ENCODE results near the gene TYK2.
"Not testable (repeated sequence)": the region's sequence is repeated elsewhere in the genome, so short reads cannot be mapped to it uniquely, and the experiment has no call there.

The TYK2 gene

DNA sequence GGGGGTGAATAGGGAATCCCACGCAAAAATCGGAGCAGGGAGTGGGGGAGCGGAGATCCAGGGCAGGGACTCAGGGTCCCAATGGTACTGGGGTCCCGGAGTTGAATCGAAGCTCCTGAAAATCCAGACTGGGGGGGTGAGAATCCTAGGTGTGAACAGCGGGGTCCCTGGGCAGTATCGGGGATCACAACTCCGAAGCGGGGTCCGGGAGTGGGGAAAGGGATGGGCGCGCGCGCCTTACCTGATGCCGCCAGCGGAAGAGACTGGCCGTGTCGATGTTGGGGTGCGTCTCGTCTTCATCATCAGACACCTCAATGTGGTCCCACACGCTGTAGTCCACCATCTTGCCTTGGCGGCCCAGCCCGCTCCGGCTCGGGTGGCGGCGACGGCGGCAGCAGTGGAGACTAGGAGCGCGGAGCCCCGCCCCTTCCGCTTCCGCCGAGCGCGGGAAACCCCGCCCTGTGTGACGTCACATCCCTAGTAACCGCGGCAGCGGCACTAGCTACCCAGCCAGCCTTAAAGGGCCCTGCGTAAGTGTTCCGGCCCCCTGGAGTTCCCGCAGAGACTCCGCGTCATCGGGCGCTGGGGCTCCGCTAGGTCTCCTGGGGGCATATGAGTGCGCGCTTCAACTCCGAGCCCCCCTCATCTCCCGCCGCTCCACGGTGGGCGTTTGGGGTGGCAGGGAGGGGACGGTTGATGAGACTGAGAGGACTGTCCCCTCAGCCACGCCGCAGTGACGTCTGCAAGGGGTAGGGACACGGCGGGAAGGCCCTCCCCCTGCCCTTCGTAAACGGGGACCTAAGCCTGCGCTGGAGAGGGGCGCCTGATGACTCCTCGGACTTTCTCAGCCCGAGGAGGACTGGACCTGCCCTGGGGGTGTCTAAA is 23.0 kb upstream of the TYK2 start, which contains the start of gene CDC37:
Gene CDC37, minus strand, starts transcription at position 406 of the 885 bp plus-strand sequence. Its CDS starts 63 bp downstream, at position 343.
- peak; percentile 95 for DNase-seq
- Histone ChIP-seq H3K9me3 (ENCODE audit: severe bottlenecking) (no peaks in the 10 kb centered on the region), H3K27ac (peak within 1 kb of the TSS; percentile 69), H3K27me3 (ENCODE audit: insufficient read depth, low read depth, severe bottlenecking) (no peaks in the 10 kb centered on the region), H3K4me3 (ENCODE audit: low read depth, low read length) (peak within 1 kb of the TSS; percentile 82), H3K36me3 (peaks cover 22% of the 10 kb centered on the region)
- TF ChIP-seq, protein P1, sequence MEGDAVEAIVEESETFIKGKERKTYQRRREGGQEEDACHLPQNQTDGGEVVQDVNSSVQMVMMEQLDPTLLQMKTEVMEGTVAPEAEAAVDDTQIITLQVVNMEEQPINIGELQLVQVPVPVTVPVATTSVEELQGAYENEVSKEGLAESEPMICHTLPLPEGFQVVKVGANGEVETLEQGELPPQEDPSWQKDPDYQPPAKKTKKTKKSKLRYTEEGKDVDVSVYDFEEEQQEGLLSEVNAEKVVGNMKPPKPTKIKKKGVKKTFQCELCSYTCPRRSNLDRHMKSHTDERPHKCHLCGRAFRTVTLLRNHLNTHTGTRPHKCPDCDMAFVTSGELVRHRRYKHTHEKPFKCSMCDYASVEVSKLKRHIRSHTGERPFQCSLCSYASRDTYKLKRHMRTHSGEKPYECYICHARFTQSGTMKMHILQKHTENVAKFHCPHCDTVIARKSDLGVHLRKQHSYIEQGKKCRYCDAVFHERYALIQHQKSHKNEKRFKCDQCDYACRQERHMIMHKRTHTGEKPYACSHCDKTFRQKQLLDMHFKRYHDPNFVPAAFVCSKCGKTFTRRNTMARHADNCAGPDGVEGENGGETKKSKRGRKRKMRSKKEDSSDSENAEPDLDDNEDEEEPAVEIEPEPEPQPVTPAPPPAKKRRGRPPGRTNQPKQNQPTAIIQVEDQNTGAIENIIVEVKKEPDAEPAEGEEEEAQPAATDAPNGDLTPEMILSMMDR (IDR thresholded peaks at IDR 0.05; ENCODE audit: low read depth, low read length), result no peak

DNA sequence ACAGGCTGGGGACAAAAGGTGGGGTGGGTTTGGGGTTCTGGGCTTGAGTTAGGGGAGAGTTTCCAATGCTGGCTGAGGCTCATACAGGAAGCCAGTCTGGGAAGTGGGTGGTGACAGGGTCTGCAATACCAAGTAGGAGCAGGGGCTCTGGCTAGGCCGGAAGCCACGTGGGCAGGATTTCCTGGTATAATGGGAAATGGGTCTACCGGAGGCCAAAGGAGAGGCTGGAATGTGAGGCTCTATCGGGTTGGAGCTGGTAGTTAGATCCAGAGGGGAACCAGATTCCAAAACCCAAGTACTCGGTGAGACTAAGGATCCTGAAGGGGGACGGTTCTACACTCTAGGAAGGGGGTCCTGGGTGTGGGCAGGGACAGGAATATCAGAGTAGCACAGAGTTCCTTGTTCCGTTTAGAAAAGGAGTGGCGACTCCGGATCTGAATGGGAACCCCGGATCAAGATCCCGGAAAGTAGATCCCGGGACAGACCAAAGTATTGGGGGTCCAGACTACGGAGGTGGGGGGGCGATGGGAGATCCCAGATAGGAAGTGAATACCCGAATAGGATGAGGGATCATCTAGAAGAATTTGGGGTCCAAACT is 22.2 kb upstream of the TYK2 start:
- Histone ChIP-seq H3K9me3 (ENCODE audit: severe bottlenecking) (no peaks in the 10 kb centered on the region), H3K4me3 (ENCODE audit: low read depth, low read length) (peak overlapping the region; percentile 82), H3K36me3 (peaks cover 28% of the 10 kb centered on the region), H3K27me3 (ENCODE audit: insufficient read depth, low read depth, severe bottlenecking) (no peaks in the 10 kb centered on the region), H3K27ac (peak overlapping the region; percentile 57)
- no peak for DNase-seq
- TF ChIP-seq, protein P1 (IDR thresholded peaks at IDR 0.05; ENCODE audit: low read depth, low read length), result no peak

DNA sequence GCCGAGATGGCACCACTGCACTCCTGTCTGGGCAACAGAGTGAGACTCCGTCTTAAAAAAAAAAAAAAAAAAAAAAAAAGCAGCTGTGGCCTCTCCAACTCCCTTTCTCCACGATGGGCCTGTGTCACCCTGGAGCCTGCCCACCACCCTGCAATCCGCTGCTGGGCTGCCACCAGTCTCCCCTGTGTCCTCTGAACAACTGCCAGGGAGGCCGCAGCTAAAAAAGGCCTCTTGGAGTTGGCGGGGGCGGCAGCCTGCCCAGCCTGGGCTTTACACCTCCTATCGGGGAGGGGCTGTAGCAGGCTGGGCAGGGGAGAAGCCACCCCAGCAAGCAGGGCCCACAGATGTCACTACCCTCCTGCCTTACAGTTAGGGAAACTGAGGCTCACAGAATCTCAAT is 19.5 kb upstream of the TYK2 start:
- TF ChIP-seq, protein P1 (IDR thresholded peaks at IDR 0.05; ENCODE audit: low read depth, low read length), result no peak
- Histone ChIP-seq H3K36me3 (peaks cover 34% of the 10 kb centered on the region), H3K27ac (no peak overlapping the region), H3K4me3 (ENCODE audit: low read depth, low read length) (no peak overlapping the region), H3K9me3 (ENCODE audit: severe bottlenecking) (no peaks in the 10 kb centered on the region), H3K27me3 (ENCODE audit: insufficient read depth, low read depth, severe bottlenecking) (no peaks in the 10 kb centered on the region)
- no peak for DNase-seq

DNA sequence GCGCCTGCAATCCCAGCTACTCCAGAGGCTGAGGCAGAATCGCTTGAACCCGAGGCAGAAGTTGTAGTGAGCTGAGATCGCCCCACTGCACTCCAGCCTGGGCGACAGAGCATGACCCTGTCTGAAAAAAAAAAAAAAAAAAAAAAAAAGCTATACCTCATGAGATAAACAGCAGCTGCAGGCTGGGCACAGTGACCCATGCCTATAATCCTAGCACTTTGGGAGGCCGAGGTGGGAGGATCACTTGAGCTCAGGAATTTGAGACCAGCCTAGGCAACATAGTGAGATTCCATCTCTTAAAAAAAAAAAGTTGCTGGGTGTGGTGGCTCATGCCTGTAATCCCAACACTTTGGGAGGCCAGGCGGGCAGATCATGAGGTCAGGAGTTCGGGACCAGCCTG is 19.0 kb upstream of the TYK2 start:
- H3K36me3 ChIP-seq, result peaks cover 39% of the 10 kb centered on the region
- H3K4me3 ChIP-seq (ENCODE audit: low read depth, low read length); DNase-seq; H3K27ac ChIP-seq; H3K9me3 ChIP-seq (ENCODE audit: severe bottlenecking); H3K27me3 ChIP-seq (ENCODE audit: insufficient read depth, low read depth, severe bottlenecking): not testable (repeated sequence)

DNA sequence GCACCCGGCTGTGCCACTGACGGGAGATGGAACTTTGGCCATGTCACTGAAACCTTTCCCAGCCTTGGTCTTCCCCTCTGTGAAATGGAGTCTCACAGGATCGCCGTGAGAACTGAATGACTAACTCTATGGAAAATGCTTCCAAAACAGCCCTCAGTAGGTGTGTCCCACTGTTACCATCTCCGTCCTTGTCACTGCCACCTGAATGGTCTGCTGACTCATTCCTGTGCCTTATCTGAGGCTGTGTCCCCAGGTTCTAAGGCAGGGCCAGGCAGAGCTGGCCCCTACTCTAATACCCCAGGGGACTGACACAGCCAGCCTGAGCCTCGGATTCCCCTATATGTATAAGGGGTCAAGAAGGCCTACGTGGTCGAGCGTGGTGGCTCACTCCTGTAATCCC is 18.4 kb upstream of the TYK2 start:
- DNase-seq, result no peak
- Histone ChIP-seq H3K36me3 (peaks cover 44% of the 10 kb centered on the region), H3K9me3 (ENCODE audit: severe bottlenecking) (no peaks in the 10 kb centered on the region), H3K27me3 (ENCODE audit: insufficient read depth, low read depth, severe bottlenecking) (no peaks in the 10 kb centered on the region), H3K27ac (no peak overlapping the region), H3K4me3 (ENCODE audit: low read depth, low read length) (no peak overlapping the region)
- TF ChIP-seq, protein P1 (IDR thresholded peaks at IDR 0.05; ENCODE audit: low read depth, low read length), result no peak

DNA sequence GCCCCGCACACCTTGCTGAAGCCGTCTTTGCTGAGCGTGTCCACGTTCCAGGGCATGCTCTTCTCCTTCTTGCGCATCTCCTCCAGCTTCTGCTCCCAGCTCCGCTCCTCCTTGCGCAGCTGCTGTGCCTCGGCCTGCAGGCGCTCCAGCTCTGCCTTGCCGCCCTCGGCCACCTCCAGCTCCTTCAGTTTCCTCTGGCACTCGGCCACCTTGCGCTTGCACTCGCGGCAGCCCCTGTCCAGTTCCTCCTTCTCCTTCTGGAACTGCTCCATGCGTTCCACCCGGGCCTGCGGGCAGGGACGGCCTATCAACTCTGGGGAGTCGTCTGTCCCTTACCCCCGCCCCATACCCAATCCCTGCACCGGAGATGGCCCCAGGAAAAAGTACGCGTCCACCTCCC is 15.5 kb upstream of the TYK2 start:
- peaks cover 62% of the 10 kb centered on the region for H3K36me3 ChIP-seq

More for the DNA sequence above, 15.5 kb upstream of the TYK2 start:
- H3K9me3 ChIP-seq (ENCODE audit: severe bottlenecking), result no peaks in the 10 kb centered on the region
- no peak overlapping the region for H3K4me3 ChIP-seq (ENCODE audit: low read depth, low read length)
- H3K27me3 ChIP-seq (ENCODE audit: insufficient read depth, low read depth, severe bottlenecking), result no peaks in the 10 kb centered on the region
- no peak overlapping the region for H3K27ac ChIP-seq
- TF ChIP-seq, protein P1 (IDR thresholded peaks at IDR 0.05; ENCODE audit: low read depth, low read length), result no peak
- DNase-seq, result no peak

All from WERI-Rb-1 (cell line).